GM18858 (cell line): Measurements from ENCODE around the gene CFI.
A peak's percentile ranks its signal among the peaks of the same experiment; 100 is the strongest.

Experiments
- ATAC-seq: cut with Tn5 transposase; IDR thresholded peaks from one replicate; pipeline ENCODE4 v1.9.1; 2021; ENCODE audit not compliant: unreplicated experiment

CFI gene

GRCh38 chr4:109735566-109736365 is 66.0 kb downstream of the CFI start:
- no peak for ATAC-seq

DNA sequence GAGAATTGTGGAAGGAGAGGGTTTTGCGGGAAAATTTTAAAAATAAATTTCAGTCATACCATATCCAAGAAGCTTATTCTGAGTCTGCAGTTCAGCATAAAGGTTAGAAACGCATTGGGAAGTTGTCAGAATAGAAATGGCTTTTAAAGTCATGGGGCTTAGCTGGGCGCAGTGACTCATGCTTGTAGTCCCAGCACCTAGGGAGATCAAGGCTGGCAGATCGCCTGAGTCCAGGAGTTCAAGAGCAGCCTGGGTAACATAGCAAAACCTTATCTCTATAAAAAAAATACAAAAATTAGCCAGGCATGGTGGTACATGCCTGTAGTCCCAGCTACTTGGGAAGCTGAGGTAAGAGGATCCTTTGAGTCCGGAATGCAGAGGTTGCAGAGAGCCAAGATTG is 68.1 kb downstream of the CFI start:
- no peak for ATAC-seq

DNA sequence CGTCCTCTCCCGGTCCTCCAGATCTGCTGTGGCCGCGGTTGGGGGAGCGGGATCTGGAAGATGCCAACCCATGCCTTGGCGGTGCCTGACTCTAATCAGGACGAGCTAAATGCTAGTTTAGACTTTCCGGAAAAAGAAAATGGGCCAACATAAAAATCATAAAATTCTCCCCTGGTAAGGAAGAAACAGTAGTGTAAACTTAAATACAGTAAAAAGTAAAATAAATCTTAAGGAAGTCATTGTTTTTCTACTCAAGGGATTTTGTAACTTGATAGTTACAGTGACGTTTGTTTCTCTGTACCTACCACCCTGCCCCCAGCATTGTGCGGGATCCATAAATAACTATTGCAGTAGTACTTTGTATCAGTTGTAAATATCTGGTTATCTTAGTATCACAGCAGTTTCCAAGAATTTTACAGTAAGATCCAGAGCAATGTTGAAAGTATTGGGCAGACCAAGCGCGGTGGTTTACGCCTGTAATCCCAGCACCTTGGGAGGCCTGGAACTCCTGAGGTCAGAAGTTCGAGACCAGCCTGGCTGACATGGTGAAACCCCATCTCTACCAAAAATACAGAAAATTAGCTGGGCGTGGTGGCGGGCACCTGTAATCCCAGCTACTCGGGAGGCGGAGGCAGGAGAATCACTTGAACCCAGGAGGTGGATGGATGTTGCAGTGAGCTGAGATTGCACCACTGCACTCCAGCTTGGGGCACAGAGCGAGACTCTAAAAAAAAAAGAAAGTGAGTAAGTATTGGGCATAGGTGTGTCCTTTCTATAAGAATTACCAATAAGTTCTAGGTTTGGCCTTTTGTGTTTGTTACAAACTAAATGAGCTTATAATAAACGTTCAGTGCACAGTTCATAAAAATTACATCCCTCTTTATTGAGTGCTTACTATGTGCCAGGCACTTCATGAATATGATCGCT is 70.9 kb downstream of the CFI start:
- ATAC-seq, result no peak

DNA sequence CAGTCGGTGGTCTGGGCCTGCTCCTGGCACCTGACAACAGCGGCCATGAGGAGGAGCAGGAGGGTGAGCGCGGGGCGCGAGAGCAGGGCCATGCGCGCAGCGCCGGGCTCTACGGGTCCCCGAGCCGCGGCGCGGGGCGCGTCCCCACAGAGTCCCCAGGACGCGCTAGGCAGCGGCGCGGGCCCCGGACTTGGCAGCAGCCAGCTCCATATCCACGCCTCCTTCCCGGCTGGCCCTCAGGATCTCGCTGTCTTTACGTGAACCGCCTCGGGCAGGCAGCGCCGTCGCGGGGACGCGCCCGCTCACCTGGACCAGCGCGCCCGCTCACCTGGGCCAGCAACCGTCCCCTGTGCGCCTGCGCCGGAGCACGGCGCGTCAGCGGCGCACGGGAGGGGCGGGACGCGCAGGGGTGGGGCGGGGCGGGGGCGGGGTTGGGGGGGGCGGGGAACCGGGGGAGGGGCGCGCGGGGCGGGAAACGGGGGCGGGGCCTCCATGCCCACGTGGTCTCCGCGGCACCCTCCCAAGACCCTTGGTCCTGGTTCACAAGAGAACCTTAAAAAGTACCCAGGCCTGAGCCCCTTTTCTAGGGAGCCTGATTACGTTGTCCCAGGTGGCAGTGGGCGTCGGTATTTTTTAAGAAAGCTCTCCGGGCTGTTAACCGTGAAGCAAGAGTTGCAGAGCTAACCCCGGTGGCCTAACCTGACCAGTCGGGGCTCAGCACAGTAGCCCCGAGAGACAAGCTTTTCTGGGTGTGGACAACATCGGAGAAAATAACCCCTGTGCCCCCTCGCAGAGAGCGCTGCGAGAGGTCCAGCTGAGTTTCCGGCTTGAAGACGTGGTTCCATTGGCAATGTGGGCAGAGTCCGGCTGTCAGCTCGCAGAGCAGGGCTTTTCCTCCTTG is 71.8 kb downstream of the CFI start, which contains the start of gene PLA2G12A:
PLA2G12A (minus strand) TSS at position 353 of the 901 bp plus-strand sequence; CDS start at position 92, 261 bp downstream.
- peak; percentile 68 for ATAC-seq

- no peak for ATAC-seq
Measured at GRCh38 chr4:109729117-109729717, 72.6 kb downstream of the CFI start.

DNA sequence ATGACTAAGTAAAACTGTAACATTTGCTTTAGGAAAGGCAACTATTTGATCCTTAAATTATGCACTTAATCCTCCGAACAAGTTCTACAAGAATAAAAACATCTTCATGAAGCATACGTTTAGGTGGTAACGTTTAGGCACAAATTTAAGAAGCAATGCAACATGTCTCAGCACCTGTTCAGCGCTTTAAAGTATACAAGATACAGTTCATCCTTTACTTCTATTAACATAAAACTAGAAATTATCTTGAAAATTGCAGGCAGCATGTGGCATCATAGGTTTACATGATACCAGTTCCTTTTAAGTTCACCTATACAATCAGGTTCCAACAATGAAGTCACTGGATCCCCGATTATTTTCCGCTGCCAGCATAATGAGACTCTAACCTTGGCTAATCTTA is 73.4 kb downstream of the CFI start:
- ATAC-seq, result no peak

- ATAC-seq, result no peak
Measured at GRCh38 chr4:109723110-109723509, 78.7 kb downstream of the CFI start.

GRCh38 chr4:109722357-109722756 is 79.4 kb downstream of the CFI start:
- no peak for ATAC-seq

- ATAC-seq, result no peak
Measured at GRCh38 chr4:109721033-109721432, 80.8 kb downstream of the CFI start.

GRCh38 chr4:109719604-109720003 is 82.2 kb downstream of the CFI start:
- ATAC-seq, result no peak

GRCh38 chr4:109718759-109719158 is 83.0 kb downstream of the CFI start:
- ATAC-seq, result no peak

GRCh38 chr4:109713500-109713899 is 88.3 kb downstream of the CFI start:
- no peak for ATAC-seq

DNA sequence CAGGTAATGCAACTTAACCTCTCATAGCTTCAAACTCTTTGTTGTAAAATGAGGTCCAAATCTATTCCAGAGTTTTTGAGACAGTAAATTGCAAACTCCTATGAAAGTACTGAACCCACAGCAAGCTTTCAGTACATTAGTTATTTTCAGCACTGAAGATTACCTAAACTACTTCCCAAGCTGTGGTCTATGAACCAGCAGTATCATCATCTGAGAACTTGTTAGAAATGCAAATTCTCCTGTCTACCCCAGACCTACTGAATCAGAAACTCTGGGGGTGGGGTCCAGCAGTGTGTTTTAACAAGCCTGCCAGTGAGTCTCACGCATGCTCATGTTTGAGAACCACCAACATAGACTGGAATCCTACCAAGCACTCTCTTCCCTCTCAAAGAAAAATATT is 92.8 kb downstream of the CFI start:
- peak; percentile 92 for ATAC-seq

DNA sequence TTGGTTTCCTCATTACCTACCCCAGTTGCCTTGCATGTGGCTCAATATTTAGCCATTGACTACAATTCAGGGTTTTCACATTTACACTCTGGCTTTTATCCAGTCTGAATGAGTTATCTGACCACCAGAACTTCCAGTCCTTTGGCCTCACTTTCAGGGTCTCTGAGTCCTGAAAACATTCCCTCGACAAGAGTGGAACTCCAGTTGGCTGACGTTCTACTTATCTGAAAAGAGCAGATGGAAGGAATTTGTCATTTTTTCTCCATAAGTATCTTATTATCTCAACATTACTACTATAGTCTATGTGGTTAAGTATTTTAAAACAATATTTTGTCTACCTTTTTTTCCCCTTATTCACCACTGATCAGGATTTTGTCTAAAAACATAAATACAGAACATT is 93.4 kb downstream of the CFI start:
- ATAC-seq, result no peak

DNA sequence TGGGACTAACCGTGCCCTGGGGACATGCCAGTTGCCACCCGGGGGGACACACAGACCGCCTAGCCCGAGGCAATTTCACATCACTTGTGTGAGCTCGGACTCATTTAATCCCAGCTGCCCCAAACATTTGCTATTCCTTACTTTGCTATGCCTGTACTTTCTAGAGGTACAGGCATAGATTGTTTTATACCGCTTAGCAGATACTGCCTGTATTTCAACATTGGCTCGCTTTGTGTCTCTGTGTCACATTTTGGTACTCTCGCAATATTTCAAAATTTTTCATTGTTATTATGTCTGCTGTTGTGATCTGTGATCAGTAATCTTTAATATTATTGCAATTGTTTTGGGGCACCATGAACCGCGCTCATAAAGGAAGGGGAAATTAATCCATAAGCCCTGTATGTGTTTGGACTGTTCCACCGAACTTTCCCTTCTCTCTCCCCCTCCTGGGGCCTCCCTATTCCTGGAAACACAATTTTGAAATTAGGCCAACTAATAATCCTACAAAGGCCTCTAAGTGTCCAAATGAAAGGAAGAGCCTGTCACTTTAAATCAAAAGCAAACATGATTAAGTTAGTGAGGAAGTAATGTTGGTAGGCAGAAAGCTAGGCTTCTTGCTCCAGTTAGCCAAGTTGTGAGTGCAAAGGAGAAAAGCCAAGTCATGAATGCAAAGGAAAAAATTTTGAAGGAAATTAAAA is 98.0 kb downstream of the CFI start:
- ATAC-seq, result no peak

GRCh38 chr4:109702950-109703663 is 98.7 kb downstream of the CFI start, which contains the start of gene CASP6:
CASP6 (minus strand) TSS chr4:109703445; CDS start chr4:109703395, 50 bp downstream.
- ATAC-seq, result peak; percentile 55

GRCh38 chr4:109701566-109702410 is 100.0 kb downstream of the CFI start:
- ATAC-seq, result no peak

DNA sequence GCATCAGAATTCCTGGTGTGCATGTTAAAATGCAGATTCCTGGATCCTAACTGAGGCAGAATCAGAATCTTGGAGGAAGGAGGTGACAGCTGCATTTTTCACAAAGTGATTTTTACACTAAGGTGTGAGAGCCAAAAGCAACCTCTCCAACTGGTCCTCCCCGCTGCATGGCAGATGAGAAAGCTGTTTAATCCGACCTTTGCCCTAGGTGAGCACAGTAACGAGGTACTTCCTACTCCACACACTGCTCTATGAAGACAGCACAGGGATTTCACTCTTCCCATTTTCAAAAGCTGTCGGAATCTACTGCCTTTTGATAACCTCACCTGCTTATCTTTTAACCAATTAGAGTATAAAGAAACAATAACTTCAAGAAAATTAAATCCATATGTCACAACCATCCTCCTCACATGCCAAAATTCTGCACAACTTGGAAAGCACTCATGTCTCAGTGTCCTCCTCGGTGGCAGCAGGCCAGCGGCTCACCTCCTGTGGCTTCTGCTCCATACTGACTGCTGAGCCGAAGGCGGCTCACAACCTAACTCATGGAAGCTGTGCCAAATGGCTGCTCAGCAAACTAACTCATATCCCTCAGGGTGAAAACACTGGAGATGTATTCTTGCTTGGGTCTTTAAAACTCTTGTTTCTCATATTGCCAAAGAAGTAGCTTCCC is 102.1 kb downstream of the CFI start:
- ATAC-seq, result no peak
